HEK293 (cell line): ENCODE results near the gene RAB10.

Source experiments
- CTCF ChIP-seq: fragments of 450-650 bp; formaldehyde crosslinking; IDR thresholded peaks from 2 replicates; pipeline ENCODE4 v1.5.1; 2016; ENCODE audit warnings: missing biosample characterization, missing genetic modification characterization
- KLF7 ChIP-seq: fragments of 450-650 bp; formaldehyde crosslinking; IDR thresholded peaks from 2 replicates; pipeline ENCODE4 v1.5.1; 2016; ENCODE audit warnings: missing biosample characterization, missing genetic modification characterization, borderline replicate concordance
- KLF9 ChIP-seq: fragments of 450-650 bp; formaldehyde crosslinking; IDR thresholded peaks from 2 replicates; pipeline ENCODE4 v1.5.1; 2016; ENCODE audit warnings: missing biosample characterization, missing genetic modification characterization, low read depth
- RBAK ChIP-seq: fragments of 450-650 bp; formaldehyde crosslinking; IDR thresholded peaks from 2 replicates; pipeline ENCODE4 v1.5.1; 2016; ENCODE audit warnings: missing biosample characterization, missing genetic modification characterization
- YY1 ChIP-seq: fragments of 450-650 bp; formaldehyde crosslinking; IDR thresholded peaks from 2 replicates; pipeline ENCODE4 v1.5.1; 2018; ENCODE audit warnings: missing biosample characterization, missing genetic modification characterization
- ZNF473 ChIP-seq: fragments of 450-650 bp; formaldehyde crosslinking; IDR thresholded peaks from 2 replicates; pipeline ENCODE4 v1.5.1; 2017; ENCODE audit warnings: missing biosample characterization, missing genetic modification characterization
- ZNF501 ChIP-seq: fragments of 450-650 bp; formaldehyde crosslinking; IDR thresholded peaks from 2 replicates; pipeline ENCODE4 v1.5.1; 2016; ENCODE audit warnings: missing biosample characterization, missing genetic modification characterization
- ZNF558 ChIP-seq: fragments of 450-650 bp; formaldehyde crosslinking; IDR thresholded peaks from 2 replicates; pipeline ENCODE4 v1.5.1; 2016; ENCODE audit warnings: missing biosample characterization, missing genetic modification characterization
- ZNF843 ChIP-seq: fragments of 450-650 bp; formaldehyde crosslinking; IDR thresholded peaks from 2 replicates; pipeline ENCODE4 v1.5.1; 2016; ENCODE audit warnings: missing biosample characterization, missing genetic modification characterization
- TF ChIP-seq, protein P1 (sequence below): fragments of 450-650 bp; formaldehyde crosslinking; IDR thresholded peaks from 2 replicates; pipeline ENCODE4 v1.5.1; 2016; ENCODE audit warnings: missing biosample characterization, missing genetic modification characterization
- TF ChIP-seq, protein P2 (sequence below): fragments of 450-650 bp; formaldehyde crosslinking; IDR thresholded peaks from 2 replicates; pipeline ENCODE4 v1.5.1; 2016; ENCODE audit warnings: missing biosample characterization, missing genetic modification characterization
- TF ChIP-seq, protein P3 (sequence below): fragments of 450-650 bp; formaldehyde crosslinking; IDR thresholded peaks from 2 replicates; pipeline ENCODE4 v1.5.1; 2016; ENCODE audit warnings: missing biosample characterization, missing genetic modification characterization
- TF ChIP-seq, protein P4 (sequence below): fragments of 450-650 bp; formaldehyde crosslinking; IDR thresholded peaks from 2 replicates; pipeline ENCODE4 v1.5.1; 2017; ENCODE audit warnings: missing biosample characterization, missing genetic modification characterization

GRCh38 chr2:26068602-26069298 is 34.9 kb downstream of the RAB10 start:
- TF ChIP-seq, protein P1, sequence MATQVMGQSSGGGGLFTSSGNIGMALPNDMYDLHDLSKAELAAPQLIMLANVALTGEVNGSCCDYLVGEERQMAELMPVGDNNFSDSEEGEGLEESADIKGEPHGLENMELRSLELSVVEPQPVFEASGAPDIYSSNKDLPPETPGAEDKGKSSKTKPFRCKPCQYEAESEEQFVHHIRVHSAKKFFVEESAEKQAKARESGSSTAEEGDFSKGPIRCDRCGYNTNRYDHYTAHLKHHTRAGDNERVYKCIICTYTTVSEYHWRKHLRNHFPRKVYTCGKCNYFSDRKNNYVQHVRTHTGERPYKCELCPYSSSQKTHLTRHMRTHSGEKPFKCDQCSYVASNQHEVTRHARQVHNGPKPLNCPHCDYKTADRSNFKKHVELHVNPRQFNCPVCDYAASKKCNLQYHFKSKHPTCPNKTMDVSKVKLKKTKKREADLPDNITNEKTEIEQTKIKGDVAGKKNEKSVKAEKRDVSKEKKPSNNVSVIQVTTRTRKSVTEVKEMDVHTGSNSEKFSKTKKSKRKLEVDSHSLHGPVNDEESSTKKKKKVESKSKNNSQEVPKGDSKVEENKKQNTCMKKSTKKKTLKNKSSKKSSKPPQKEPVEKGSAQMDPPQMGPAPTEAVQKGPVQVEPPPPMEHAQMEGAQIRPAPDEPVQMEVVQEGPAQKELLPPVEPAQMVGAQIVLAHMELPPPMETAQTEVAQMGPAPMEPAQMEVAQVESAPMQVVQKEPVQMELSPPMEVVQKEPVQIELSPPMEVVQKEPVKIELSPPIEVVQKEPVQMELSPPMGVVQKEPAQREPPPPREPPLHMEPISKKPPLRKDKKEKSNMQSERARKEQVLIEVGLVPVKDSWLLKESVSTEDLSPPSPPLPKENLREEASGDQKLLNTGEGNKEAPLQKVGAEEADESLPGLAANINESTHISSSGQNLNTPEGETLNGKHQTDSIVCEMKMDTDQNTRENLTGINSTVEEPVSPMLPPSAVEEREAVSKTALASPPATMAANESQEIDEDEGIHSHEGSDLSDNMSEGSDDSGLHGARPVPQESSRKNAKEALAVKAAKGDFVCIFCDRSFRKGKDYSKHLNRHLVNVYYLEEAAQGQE (tag by site-specific recombination): no peak
- TF ChIP-seq CTCF (tag by site-specific recombination) (no peak), ZNF558 (no peak), YY1 (tag by site-specific recombination) (no peak), ZNF501 (tag by site-specific recombination) (no peak), RBAK (tag by site-specific recombination) (no peak), ZNF843 (no peak), KLF9 (no peak), KLF7 (tag by site-specific recombination) (no peak), ZNF473 (tag by site-specific recombination) (no peak)
- TF ChIP-seq, protein P2, sequence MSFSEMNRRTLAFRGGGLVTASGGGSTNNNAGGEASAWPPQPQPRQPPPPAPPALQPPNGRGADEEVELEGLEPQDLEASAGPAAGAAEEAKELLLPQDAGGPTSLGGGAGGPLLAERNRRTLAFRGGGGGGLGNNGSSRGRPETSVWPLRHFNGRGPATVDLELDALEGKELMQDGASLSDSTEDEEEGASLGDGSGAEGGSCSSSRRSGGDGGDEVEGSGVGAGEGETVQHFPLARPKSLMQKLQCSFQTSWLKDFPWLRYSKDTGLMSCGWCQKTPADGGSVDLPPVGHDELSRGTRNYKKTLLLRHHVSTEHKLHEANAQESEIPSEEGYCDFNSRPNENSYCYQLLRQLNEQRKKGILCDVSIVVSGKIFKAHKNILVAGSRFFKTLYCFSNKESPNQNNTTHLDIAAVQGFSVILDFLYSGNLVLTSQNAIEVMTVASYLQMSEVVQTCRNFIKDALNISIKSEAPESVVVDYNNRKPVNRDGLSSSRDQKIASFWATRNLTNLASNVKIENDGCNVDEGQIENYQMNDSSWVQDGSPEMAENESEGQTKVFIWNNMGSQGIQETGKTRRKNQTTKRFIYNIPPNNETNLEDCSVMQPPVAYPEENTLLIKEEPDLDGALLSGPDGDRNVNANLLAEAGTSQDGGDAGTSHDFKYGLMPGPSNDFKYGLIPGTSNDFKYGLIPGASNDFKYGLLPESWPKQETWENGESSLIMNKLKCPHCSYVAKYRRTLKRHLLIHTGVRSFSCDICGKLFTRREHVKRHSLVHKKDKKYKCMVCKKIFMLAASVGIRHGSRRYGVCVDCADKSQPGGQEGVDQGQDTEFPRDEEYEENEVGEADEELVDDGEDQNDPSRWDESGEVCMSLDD (tag by site-specific recombination): no peak
- TF ChIP-seq, protein P3, sequence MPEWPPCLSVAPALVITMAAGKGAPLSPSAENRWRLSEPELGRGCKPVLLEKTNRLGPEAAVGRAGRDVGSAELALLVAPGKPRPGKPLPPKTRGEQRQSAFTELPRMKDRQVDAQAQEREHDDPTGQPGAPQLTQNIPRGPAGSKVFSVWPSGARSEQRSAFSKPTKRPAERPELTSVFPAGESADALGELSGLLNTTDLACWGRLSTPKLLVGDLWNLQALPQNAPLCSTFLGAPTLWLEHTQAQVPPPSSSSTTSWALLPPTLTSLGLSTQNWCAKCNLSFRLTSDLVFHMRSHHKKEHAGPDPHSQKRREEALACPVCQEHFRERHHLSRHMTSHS (tag by site-specific recombination): no peak
- TF ChIP-seq, protein P4, sequence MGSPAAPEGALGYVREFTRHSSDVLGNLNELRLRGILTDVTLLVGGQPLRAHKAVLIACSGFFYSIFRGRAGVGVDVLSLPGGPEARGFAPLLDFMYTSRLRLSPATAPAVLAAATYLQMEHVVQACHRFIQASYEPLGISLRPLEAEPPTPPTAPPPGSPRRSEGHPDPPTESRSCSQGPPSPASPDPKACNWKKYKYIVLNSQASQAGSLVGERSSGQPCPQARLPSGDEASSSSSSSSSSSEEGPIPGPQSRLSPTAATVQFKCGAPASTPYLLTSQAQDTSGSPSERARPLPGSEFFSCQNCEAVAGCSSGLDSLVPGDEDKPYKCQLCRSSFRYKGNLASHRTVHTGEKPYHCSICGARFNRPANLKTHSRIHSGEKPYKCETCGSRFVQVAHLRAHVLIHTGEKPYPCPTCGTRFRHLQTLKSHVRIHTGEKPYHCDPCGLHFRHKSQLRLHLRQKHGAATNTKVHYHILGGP: no peak
